GM18502 (cell line): ENCODE results near the gene MAML2.

Experiments
- ATAC-seq: cut with Tn5 transposase; IDR thresholded peaks from one replicate; pipeline ENCODE4 v1.9.1; 2021; ENCODE audit warnings: mild to moderate bottlenecking; ENCODE audit not compliant: unreplicated experiment, poor library complexity

The MAML2 gene

GRCh38 chr11:96173422-96173821 is 169.6 kb downstream of the MAML2 start:
- ATAC-seq = no peak

GRCh38 chr11:96172604-96173003 is 170.4 kb downstream of the MAML2 start:
- no peak for ATAC-seq

GRCh38 chr11:96169250-96169649 is 173.7 kb downstream of the MAML2 start:
- no peak for ATAC-seq

- no peak for ATAC-seq
Measured at GRCh38 chr11:96168623-96169022, 174.4 kb downstream of the MAML2 start.

GRCh38 chr11:96167787-96168186 is 175.2 kb downstream of the MAML2 start:
- no peak for ATAC-seq

- no peak for ATAC-seq
Measured at GRCh38 chr11:96167203-96167758, 175.7 kb downstream of the MAML2 start.

GRCh38 chr11:96162816-96163499 is 180.0 kb downstream of the MAML2 start:
- no peak for ATAC-seq

- ATAC-seq = no peak
Measured at GRCh38 chr11:96161307-96162089, 181.5 kb downstream of the MAML2 start.

GRCh38 chr11:96160732-96161306 is 182.2 kb downstream of the MAML2 start:
- no peak for ATAC-seq

- no peak for ATAC-seq
Measured at GRCh38 chr11:96159968-96160367, 183.0 kb downstream of the MAML2 start.

- ATAC-seq = no peak
Measured at GRCh38 chr11:96158126-96158525, 184.9 kb downstream of the MAML2 start.

- no peak for ATAC-seq
Measured at GRCh38 chr11:96157517-96157873, 185.5 kb downstream of the MAML2 start.

- no peak for ATAC-seq
Measured at GRCh38 chr11:96156379-96156722, 186.6 kb downstream of the MAML2 start.

- ATAC-seq = peak; percentile 75
Measured at GRCh38 chr11:96155627-96156378, 187.2 kb downstream of the MAML2 start.

- ATAC-seq = no peak
Measured at GRCh38 chr11:96154802-96155520, 188.0 kb downstream of the MAML2 start.

GRCh38 chr11:96152623-96153022 is 190.4 kb downstream of the MAML2 start:
- no peak for ATAC-seq

- no peak for ATAC-seq
Measured at GRCh38 chr11:96151501-96151900, 191.5 kb downstream of the MAML2 start.

- ATAC-seq = no peak
Measured at GRCh38 chr11:96150609-96151008, 192.4 kb downstream of the MAML2 start.

- no peak for ATAC-seq
Measured at GRCh38 chr11:96149743-96150555, 193.0 kb downstream of the MAML2 start.
